GM12878 (cell line): ENCODE data around the gene FLT3LG. TPM values are rescaled to one million over a fixed set of nuclear protein-coding genes. Genes with fewer than 3 reads are reported as not detected.

Experiments used
- ATF7 ChIP-seq: fragments of 450-650 bp; IDR thresholded peaks from 2 replicates; pipeline ENCODE4 v1.6.1; 2016; ENCODE audit warnings: low read depth, mild to moderate bottlenecking
- BHLHE40 ChIP-seq, 2 experiments: fragments of 450-650 bp in 1 of 2; IDR thresholded peaks; 2 replicates each; pipeline ENCODE4 v1.6.1; 2011 to 2017; ENCODE audit warnings: low read depth in 2 of 2, borderline replicate concordance in 1 of 2, improper control_type of control experiment in 1 of 2, low read length in 1 of 2, mild to moderate bottlenecking in 1 of 2
- CBFB ChIP-seq: IDR thresholded peaks from 2 replicates; pipeline ENCODE4 v1.6.1; 2016; ENCODE audit warnings: antibody characterized with exemption, low read depth
- EED ChIP-seq: sonication (generic); IDR thresholded peaks from 2 replicates; pipeline ENCODE4 v1.6.1; 2016; ENCODE audit warnings: antibody characterized with exemption, low read depth
- EP300 ChIP-seq, 2 experiments: fragments of 150-350 bp in 1 of 2; IDR thresholded peaks; 2 replicates each; pipeline ENCODE4 v1.6.1; 2011 to 2012; ENCODE audit warnings: low read depth in 2 of 2, low read length in 2 of 2, borderline replicate concordance in 1 of 2, improper control_type of control experiment in 1 of 2, inconsistent platforms in 1 of 2; ENCODE audit not compliant: control insufficient read depth in 1 of 2
- IKZF1 ChIP-seq: fragments of 450-650 bp; conservative IDR thresholded peaks from 2 replicates; pipeline ENCODE4 v1.6.1; 2017; ENCODE audit warnings: antibody characterized with exemption, mild to moderate bottlenecking
- JUND ChIP-seq: IDR thresholded peaks from 2 replicates; pipeline ENCODE4 v1.6.1; 2012; ENCODE audit warnings: low read depth, mild to moderate bottlenecking, low read length, improper control_type of control experiment, moderate library complexity
- LARP7 ChIP-seq: fragments of 450-650 bp; IDR thresholded peaks from 2 replicates; pipeline ENCODE4 v1.6.1; 2017; ENCODE audit warnings: mild to moderate bottlenecking
- MTA2 ChIP-seq: fragments of 450-650 bp; IDR thresholded peaks from 2 replicates; pipeline ENCODE4 v1.6.1; 2016; ENCODE audit warnings: low read depth, mild to moderate bottlenecking, moderate library complexity
- MTA3 ChIP-seq: IDR thresholded peaks from 2 replicates; pipeline ENCODE4 v1.6.1; 2012; ENCODE audit warnings: low read length, inconsistent platforms, borderline replicate concordance
- NR2F1 ChIP-seq: fragments of 450-650 bp; conservative IDR thresholded peaks from 2 replicates; pipeline ENCODE4 v1.6.1; 2017; ENCODE audit warnings: mild to moderate bottlenecking
- POU2F2 ChIP-seq: IDR thresholded peaks from 3 replicates; pipeline ENCODE4 v1.6.1; 2011; ENCODE audit warnings: low read depth, mild to moderate bottlenecking, low read length, borderline replicate concordance
- SIN3A ChIP-seq: IDR thresholded peaks from 2 replicates; pipeline ENCODE4 v1.6.1; 2012; ENCODE audit warnings: low read depth, low read length, improper control_type of control experiment
- SIX5 ChIP-seq: IDR thresholded peaks from 2 replicates; pipeline ENCODE4 v1.6.1; 2011; ENCODE audit warnings: mild to moderate bottlenecking, low read depth, low read length, moderate library complexity; ENCODE audit not compliant: severe bottlenecking
- SMAD5 ChIP-seq: IDR thresholded peaks from 2 replicates; pipeline ENCODE4 v1.6.1; 2016; ENCODE audit warnings: antibody characterized with exemption, low read depth
- SREBF1 ChIP-seq: IDR thresholded peaks from 2 replicates; pipeline ENCODE4 v1.6.1; 2012; ENCODE audit warnings: mild to moderate bottlenecking, low read length
- TBL1XR1 ChIP-seq: IDR thresholded peaks from 2 replicates; pipeline ENCODE4 v1.6.1; 2012; ENCODE audit warnings: low read depth, low read length, improper control_type of control experiment
- WRNIP1 ChIP-seq: IDR thresholded peaks from 2 replicates; pipeline ENCODE4 v1.6.1; 2011; ENCODE audit warnings: low read depth, low read length, improper control_type of control experiment, borderline replicate concordance
- ZBTB40 ChIP-seq: fragments of 450-650 bp; IDR thresholded peaks from 2 replicates; pipeline ENCODE4 v1.6.1; 2016; ENCODE audit warnings: mild to moderate bottlenecking, moderate library complexity, borderline replicate concordance
- ZNF207 ChIP-seq: fragments of 450-650 bp; IDR thresholded peaks from 2 replicates; pipeline ENCODE4 v1.6.1; 2014; ENCODE audit warnings: antibody characterized with exemption, mild to moderate bottlenecking, borderline replicate concordance
- polyA plus RNA-seq, 11 experiments: library from polyadenylated mRNA; depleted of rRNA in 4 of 11; unstranded in 6 of 11; stranded (reverse) in 5 of 11; fragments of >200 nt; fragmentation: Nextera tagmentation in 4 of 11; fragmentation: Illumina TruSeq in 1 of 11; extraction: Ambion mirVana in 4 of 11; extraction: Trizol in 1 of 11; gene quantifications; 1 replicate in 1 of 11; 2 replicates in 10 of 11; pipeline versions ENCODE4 v1.2.1 to v1.2.3, GENCODE V29; 2011 to 2016; ENCODE audit warnings: inconsistent platforms in 2 of 11, missing spikeins in 2 of 11, low read depth in 1 of 11
- total RNA-seq, 4 experiments: library from RNA; depleted of rRNA in 3 of 4; stranded (reverse); fragments of >200 nt in 3 of 4; fragmentation: Illumina TruSeq in 1 of 4; extraction: Trizol in 1 of 4; gene quantifications; 2 replicates each; pipeline versions ENCODE4 v1.2.1 to v1.2.3, GENCODE V29; 2013 to 2021
- TF ChIP-seq, protein P1 (sequence below): fragments of 450-650 bp; IDR thresholded peaks from 2 replicates; pipeline ENCODE4 v1.6.1; 2016; ENCODE audit warnings: mild to moderate bottlenecking

FLT3LG gene
- total and polyA plus RNA-seq, 10 of the 15 experiments (the other 5 are each of a cell fraction or from before 2014, with no cell fraction given), result 0.68 to 13.1 (median 4.3) TPM

DNA sequence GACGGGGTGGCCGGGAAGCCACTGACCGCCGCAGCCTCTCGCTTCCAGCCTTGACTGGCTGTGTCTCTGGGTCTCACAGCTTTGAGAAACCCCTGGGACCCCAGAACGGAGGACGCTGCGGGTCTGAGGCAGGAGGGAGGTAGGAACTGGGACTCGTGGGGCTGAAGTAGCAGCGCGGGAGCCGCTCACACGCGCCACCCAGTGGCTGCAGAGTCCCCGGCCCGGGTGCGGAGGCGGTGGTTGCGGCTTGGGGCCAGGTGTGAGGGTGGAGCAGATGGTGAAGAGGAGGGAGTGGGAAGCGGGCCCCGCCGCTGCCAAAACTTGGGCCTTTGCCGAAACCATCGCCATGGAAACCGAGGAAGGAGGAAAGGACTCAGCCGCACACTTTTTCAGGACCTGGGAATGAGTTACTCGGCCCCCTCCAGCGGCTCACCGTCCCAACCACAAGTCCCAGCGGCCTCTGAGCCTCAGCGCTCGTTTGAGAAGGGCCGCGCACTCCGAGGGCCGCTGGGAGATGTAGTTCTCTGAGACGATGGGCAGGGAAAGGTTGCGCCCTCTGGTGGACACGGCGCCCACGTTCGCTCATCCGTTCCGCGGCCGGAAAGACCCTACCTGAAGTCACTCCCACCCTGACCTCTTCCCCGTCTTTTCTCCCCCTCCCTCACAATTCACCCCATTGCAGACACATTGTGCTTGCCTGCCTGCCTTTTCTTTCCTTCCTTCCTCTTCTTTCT is 30.5 kb upstream of the FLT3LG start (continued):
- peak in 1 of 2 experiments; percentile 74; a peak in 2 of 4 replicates for TF ChIP-seq BHLHE40 (IDR thresholded peaks at IDR 0.05; ENCODE audit: borderline replicate concordance in 1 of 2, low read depth in 2 of 2, low read length in 1 of 2)
- peak; percentile 70 for TF ChIP-seq NR2F1
- TF ChIP-seq, protein P1, sequence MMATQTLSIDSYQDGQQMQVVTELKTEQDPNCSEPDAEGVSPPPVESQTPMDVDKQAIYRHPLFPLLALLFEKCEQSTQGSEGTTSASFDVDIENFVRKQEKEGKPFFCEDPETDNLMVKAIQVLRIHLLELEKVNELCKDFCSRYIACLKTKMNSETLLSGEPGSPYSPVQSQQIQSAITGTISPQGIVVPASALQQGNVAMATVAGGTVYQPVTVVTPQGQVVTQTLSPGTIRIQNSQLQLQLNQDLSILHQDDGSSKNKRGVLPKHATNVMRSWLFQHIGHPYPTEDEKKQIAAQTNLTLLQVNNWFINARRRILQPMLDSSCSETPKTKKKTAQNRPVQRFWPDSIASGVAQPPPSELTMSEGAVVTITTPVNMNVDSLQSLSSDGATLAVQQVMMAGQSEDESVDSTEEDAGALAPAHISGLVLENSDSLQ, result 0 out of 2 replicates have a peak, but pooled peaks have one; percentile 19
- TF ChIP-seq MTA3, result no peak
- peak; percentile 77 for TF ChIP-seq SREBF1
- peak; percentile 29; the same call in 1 of the 2 replicates for TF ChIP-seq EED
- TF ChIP-seq SMAD5, result no peak
- TF ChIP-seq LARP7, result peak; percentile 96
- peak; percentile 77; the same call in 1 of the 2 replicates for TF ChIP-seq CBFB
- no peak for TF ChIP-seq EP300 (IDR thresholded peaks at IDR 0.05; ENCODE audit: borderline replicate concordance in 1 of 2, control insufficient read depth in 1 of 2, low read depth in 2 of 2, low read length in 2 of 2)
- TF ChIP-seq ATF7, result peak; percentile 37; the same call in 1 of the 2 replicates
- TF ChIP-seq WRNIP1, result no peak
- peak; percentile 84 for TF ChIP-seq ZNF207
- TF ChIP-seq IKZF1, result peak; percentile 99
- TF ChIP-seq SIX5, result peak; percentile 98
- peak; percentile 29; the same call in 1 of the 2 replicates for TF ChIP-seq SIN3A
- peak; percentile 46; the same call in 1 of the 2 replicates for TF ChIP-seq ZBTB40
- TF ChIP-seq JUND, result no peak
- no peak for TF ChIP-seq MTA2
- no peak; the same call in 1 of the 2 replicates for TF ChIP-seq TBL1XR1
- no peak; the same call in 1 of the 3 replicates for TF ChIP-seq POU2F2
